Fibroblast of lung (primary cell): ENCODE data around the gene PANK1. TPM values are rescaled to one million over a fixed set of nuclear protein-coding genes. Genes with fewer than 3 reads are reported as not detected.

Experiments used
- DNase-seq, 2 donors: peaks; one replicate each; pipeline versions ENCODE4 v3.0.0 to v3.0.0-alpha.2; 2010; ENCODE audit warnings: low read depth in 2 of 2
- H2AFZ ChIP-seq: 2 replicates; pipeline ENCODE4 v1.5.1; 2012; ENCODE audit warnings: low read length, control low read depth, inconsistent platforms
- H3K27ac ChIP-seq: 2 replicates; pipeline ENCODE4 v1.5.1; 2011; ENCODE audit warnings: low read length, control low read depth; ENCODE audit not compliant: insufficient read depth
- H3K27me3 ChIP-seq: 2 replicates; pipeline ENCODE4 v1.5.1; 2011; ENCODE audit warnings: mild to moderate bottlenecking, low read length; ENCODE audit not compliant: control insufficient read depth, insufficient read depth
- H3K36me3 ChIP-seq: 2 replicates; pipeline ENCODE4 v1.5.1; 2011; ENCODE audit warnings: low read length; ENCODE audit not compliant: control insufficient read depth, insufficient read depth
- H3K4me1 ChIP-seq: 2 replicates; pipeline ENCODE4 v1.5.1; 2011; ENCODE audit warnings: low read length; ENCODE audit not compliant: control insufficient read depth, insufficient read depth; ENCODE audit errors: extremely low read depth
- H3K4me2 ChIP-seq: 2 replicates; pipeline ENCODE4 v1.5.1; 2011; ENCODE audit warnings: low read length, control low read depth; ENCODE audit not compliant: insufficient read depth; ENCODE audit errors: extremely low read depth
- H3K4me3 ChIP-seq, 4 experiments: fragments of 200-600 bp in 1 of 4; sonication (generic) in 1 of 4; replicated peaks in 1 of 4; 2 replicates each; pipeline ENCODE4 v1.5.1; 2011 to 2016; ENCODE audit warnings: low read length in 4 of 4, low read depth in 3 of 4, mild to moderate bottlenecking in 3 of 4, control low read depth in 2 of 4, inconsistent platforms in 1 of 4, mixed read lengths in 1 of 4; ENCODE audit not compliant: insufficient read depth in 1 of 4; ENCODE audit errors: control extremely low read depth in 1 of 4
- H3K79me2 ChIP-seq: 2 replicates; pipeline ENCODE4 v1.5.1; 2012; ENCODE audit warnings: mild to moderate bottlenecking, low read length, inconsistent platforms; ENCODE audit not compliant: control insufficient read depth, insufficient read depth
- H3K9ac ChIP-seq: 2 replicates; pipeline ENCODE4 v1.5.1; 2011; ENCODE audit warnings: mild to moderate bottlenecking, low read length, control low read depth; ENCODE audit not compliant: insufficient read depth
- H3K9me3 ChIP-seq: 2 replicates; pipeline ENCODE4 v1.5.1; 2012; ENCODE audit warnings: low read depth, low read length; ENCODE audit not compliant: control insufficient read depth, insufficient read depth
- H4K20me1 ChIP-seq: 2 replicates; pipeline ENCODE4 v1.5.1; 2011; ENCODE audit warnings: low read length; ENCODE audit not compliant: control insufficient read depth, insufficient read depth; ENCODE audit errors: extremely low read depth
- EZH2 ChIP-seq: IDR thresholded peaks from 2 replicates; pipeline ENCODE4 v1.5.1; 2012; ENCODE audit warnings: low read length, control low read depth, mild to moderate bottlenecking; ENCODE audit errors: missing control alignments
- polyA minus RNA-seq: library from RNA; depleted of rRNA, polyadenylated mRNA; stranded (reverse); fragments of >200 nt; gene quantifications from 2 replicates; pipeline ENCODE4 v1.2.3, GENCODE V29; 2011; ENCODE audit warnings: low replicate concordance
- polyA plus RNA-seq, 2 donors: library from polyadenylated mRNA; depleted of rRNA in 1 of 2; stranded (reverse) in 1 of 2; unstranded in 1 of 2; fragments of >200 nt; gene quantifications; 2 replicates each; pipeline ENCODE4 v1.2.1, GENCODE V29; 2011 to 2012; ENCODE audit warnings: missing spikeins in 1 of 2
- total RNA-seq: library from RNA; depleted of rRNA; stranded (reverse); fragments of >200 nt; gene quantifications from 2 replicates; pipeline ENCODE4 v1.2.1, GENCODE V29; 2014
- TF ChIP-seq, protein P1 (sequence below), 2 donors: IDR thresholded peaks in 1 of 2; conservative IDR thresholded peaks in 1 of 2; 1 replicate in 1 of 2; 2 replicates in 1 of 2; pipeline ENCODE4 v1.5.1; 2011 to 2012; ENCODE audit warnings: low read length in 2 of 2, control low read depth in 1 of 2, inconsistent platforms in 1 of 2, low read depth in 1 of 2, mild to moderate bottlenecking in 1 of 2

PANK1 gene
- total RNA-seq = 5.9 and 9.2 TPM in 2 replicates
- 4.2 and 5.3 TPM in 2 replicates for polyA plus RNA-seq
- 3.2 and 4.2 TPM in 2 replicates for polyA plus RNA-seq (2012)
- 0.55 and 3.2 TPM in 2 replicates for polyA minus RNA-seq

- peak within 1 kb of the TSS; percentile 86 for H2AFZ ChIP-seq
- H3K27me3 ChIP-seq = no peaks in the 10 kb centered on the region
- no peaks in the 10 kb centered on the region for H3K36me3 ChIP-seq
- H3K4me3 ChIP-seq = peak within 1 kb of the TSS; percentile 71 to 81 (median 75)
- H3K9ac ChIP-seq = peak within 1 kb of the TSS; percentile 72
- H3K4me2 ChIP-seq = peak within 1 kb of the TSS; percentile 92
- peak; percentile 80 to 83 for DNase-seq
- peaks cover 15% of the 10 kb centered on the region for H3K79me2 ChIP-seq
- H3K9me3 ChIP-seq = no peaks in the 10 kb centered on the region
- peaks cover 8% of the 10 kb centered on the region for H3K4me1 ChIP-seq
- peak within 1 kb of the TSS; percentile 76 for H3K27ac ChIP-seq
- TF ChIP-seq, protein P1, sequence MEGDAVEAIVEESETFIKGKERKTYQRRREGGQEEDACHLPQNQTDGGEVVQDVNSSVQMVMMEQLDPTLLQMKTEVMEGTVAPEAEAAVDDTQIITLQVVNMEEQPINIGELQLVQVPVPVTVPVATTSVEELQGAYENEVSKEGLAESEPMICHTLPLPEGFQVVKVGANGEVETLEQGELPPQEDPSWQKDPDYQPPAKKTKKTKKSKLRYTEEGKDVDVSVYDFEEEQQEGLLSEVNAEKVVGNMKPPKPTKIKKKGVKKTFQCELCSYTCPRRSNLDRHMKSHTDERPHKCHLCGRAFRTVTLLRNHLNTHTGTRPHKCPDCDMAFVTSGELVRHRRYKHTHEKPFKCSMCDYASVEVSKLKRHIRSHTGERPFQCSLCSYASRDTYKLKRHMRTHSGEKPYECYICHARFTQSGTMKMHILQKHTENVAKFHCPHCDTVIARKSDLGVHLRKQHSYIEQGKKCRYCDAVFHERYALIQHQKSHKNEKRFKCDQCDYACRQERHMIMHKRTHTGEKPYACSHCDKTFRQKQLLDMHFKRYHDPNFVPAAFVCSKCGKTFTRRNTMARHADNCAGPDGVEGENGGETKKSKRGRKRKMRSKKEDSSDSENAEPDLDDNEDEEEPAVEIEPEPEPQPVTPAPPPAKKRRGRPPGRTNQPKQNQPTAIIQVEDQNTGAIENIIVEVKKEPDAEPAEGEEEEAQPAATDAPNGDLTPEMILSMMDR (conservative IDR thresholded peaks at IDR 0.05 in 1 of 2, IDR thresholded peaks at IDR 0.05 in 1 of 2; ENCODE audit: low read depth in 1 of 2, low read length in 2 of 2) = no peak
- TF ChIP-seq EZH2 = no peak
- H4K20me1 ChIP-seq = no peaks in the 10 kb centered on the region
Measured at GRCh38 chr10:89644967-89645741, at the start of gene PANK1. Gene PANK1, minus strand, starts transcription at chr10:89645242. Its CDS starts 351 bp downstream, at chr10:89644891.

- H3K36me3 ChIP-seq = no peaks in the 10 kb centered on the region
- no peak overlapping the region for H2AFZ ChIP-seq
- no peaks in the 10 kb centered on the region for H4K20me1 ChIP-seq
- no peaks in the 10 kb centered on the region for H3K79me2 ChIP-seq
- no peak overlapping the region for H3K4me2 ChIP-seq
- no peak overlapping the region for H3K27ac ChIP-seq
- DNase-seq = no peak
- H3K9me3 ChIP-seq = no peaks in the 10 kb centered on the region
- no peak overlapping the region for H3K4me3 ChIP-seq
- H3K27me3 ChIP-seq = no peaks in the 10 kb centered on the region
- no peak for TF ChIP-seq EZH2
- TF ChIP-seq, protein P1 (conservative IDR thresholded peaks at IDR 0.05 in 1 of 2, IDR thresholded peaks at IDR 0.05 in 1 of 2; ENCODE audit: low read depth in 1 of 2, low read length in 2 of 2) = no peak
- no peak overlapping the region for H3K9ac ChIP-seq
- no peaks in the 10 kb centered on the region for H3K4me1 ChIP-seq
Measured at GRCh38 chr10:89693176-89693575, 48.1 kb upstream of the PANK1 start.

DNA sequence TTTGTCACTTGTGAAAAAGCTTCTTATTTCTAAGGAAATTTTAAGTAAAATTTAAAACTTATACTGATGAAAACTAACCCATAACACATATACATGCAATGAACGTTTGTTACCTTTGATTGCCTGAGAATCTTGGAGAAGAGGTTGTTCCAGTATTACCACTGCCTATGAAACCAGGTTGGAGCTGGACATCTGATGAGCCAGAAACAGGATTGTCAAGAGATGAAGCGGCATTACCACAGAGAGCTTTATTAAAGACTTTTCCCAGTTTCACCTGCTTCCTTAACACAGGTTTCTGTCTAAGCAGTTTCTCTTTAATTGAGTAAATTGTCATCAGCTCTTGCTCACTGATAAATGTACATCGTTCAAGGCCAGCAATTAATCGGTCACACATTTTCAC is 47.4 kb upstream of the PANK1 start:
- H2AFZ ChIP-seq = no peak overlapping the region
- TF ChIP-seq, protein P1 (conservative IDR thresholded peaks at IDR 0.05 in 1 of 2, IDR thresholded peaks at IDR 0.05 in 1 of 2; ENCODE audit: low read depth in 1 of 2, low read length in 2 of 2) = no peak
- TF ChIP-seq EZH2 = no peak
- no peak overlapping the region for H3K9ac ChIP-seq
- no peaks in the 10 kb centered on the region for H3K36me3 ChIP-seq
- H3K4me2 ChIP-seq = no peak overlapping the region
- H3K4me1 ChIP-seq = no peaks in the 10 kb centered on the region
- H3K27me3 ChIP-seq = no peaks in the 10 kb centered on the region
- no peaks in the 10 kb centered on the region for H4K20me1 ChIP-seq
- no peaks in the 10 kb centered on the region for H3K79me2 ChIP-seq
- no peak for DNase-seq
- no peak overlapping the region for H3K4me3 ChIP-seq
- no peak overlapping the region for H3K27ac ChIP-seq
- H3K9me3 ChIP-seq = no peaks in the 10 kb centered on the region
